Measurements from ENCODE around the gene ENOX1. TPM values are rescaled to one million over a fixed set of nuclear protein-coding genes. Genes with fewer than 3 reads are reported as not detected.

The ENOX1 gene
- total RNA-seq, 1 experiment from 2014 or later: 0.95 TPM

DNA sequence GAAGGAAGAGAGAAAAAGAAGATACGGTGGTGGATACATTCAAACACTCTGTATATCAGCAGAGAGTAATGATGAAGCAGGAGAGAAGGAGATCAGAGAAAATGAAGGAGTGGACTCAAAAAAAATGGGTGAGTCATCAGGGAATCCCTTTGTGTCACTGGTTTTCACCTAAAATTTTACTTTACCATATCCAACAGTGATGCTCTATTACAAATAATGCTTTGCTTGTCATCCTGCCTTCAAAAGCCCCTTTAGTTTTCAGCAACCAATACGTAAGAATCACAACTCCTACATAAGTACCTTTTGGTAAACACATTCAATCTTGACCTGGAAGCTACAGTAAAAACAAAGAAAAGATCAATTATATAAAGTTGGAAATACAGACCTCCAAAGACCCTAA lies 88.8 kb downstream of the ENOX1 start:
- Histone ChIP-seq H2AFZ (ENCODE audit: low read length) (no peak overlapping the region), H3K79me2 (ENCODE audit: low read length) (no peaks in the 10 kb centered on the region), H3K4me3 (ENCODE audit: low read length) (no peak overlapping the region), H4K20me1 (ENCODE audit: low read length) (no peaks in the 10 kb centered on the region), H3K9me3 (ENCODE audit: low read length) (no peaks in the 10 kb centered on the region), H3F3A (ENCODE audit: low read length, unreplicated experiment) (no peaks in the 10 kb centered on the region), H3K27ac (ENCODE audit: low read length) (no peak overlapping the region), H3K9ac (ENCODE audit: low read length) (no peak overlapping the region), H3K9me2 (replicated peaks; ENCODE audit: low read length) (no peaks in the 10 kb centered on the region), H3K27me3 (ENCODE audit: low read length) (no peaks in the 10 kb centered on the region), H3K4me2 (ENCODE audit: low read length) (no peak overlapping the region), H3K4me1 (ENCODE audit: insufficient read depth, low read length) (no peaks in the 10 kb centered on the region), H3K36me3 (ENCODE audit: low read depth, low read length) (no peaks in the 10 kb centered on the region)
- intact Hi-C loops (cut with micrococcal nuclease): no loop called here
- DNase-seq: no peak
- no peak for TF ChIP-seq EZH2 (IDR thresholded peaks at IDR 0.05; ENCODE audit: low read length, unreplicated experiment)
- TF ChIP-seq EZH2phosphoT487 (IDR thresholded peaks at IDR 0.05; ENCODE audit: borderline replicate concordance, low read length): no peak
- TF ChIP-seq, protein P1, sequence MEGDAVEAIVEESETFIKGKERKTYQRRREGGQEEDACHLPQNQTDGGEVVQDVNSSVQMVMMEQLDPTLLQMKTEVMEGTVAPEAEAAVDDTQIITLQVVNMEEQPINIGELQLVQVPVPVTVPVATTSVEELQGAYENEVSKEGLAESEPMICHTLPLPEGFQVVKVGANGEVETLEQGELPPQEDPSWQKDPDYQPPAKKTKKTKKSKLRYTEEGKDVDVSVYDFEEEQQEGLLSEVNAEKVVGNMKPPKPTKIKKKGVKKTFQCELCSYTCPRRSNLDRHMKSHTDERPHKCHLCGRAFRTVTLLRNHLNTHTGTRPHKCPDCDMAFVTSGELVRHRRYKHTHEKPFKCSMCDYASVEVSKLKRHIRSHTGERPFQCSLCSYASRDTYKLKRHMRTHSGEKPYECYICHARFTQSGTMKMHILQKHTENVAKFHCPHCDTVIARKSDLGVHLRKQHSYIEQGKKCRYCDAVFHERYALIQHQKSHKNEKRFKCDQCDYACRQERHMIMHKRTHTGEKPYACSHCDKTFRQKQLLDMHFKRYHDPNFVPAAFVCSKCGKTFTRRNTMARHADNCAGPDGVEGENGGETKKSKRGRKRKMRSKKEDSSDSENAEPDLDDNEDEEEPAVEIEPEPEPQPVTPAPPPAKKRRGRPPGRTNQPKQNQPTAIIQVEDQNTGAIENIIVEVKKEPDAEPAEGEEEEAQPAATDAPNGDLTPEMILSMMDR (conservative IDR thresholded peaks at IDR 0.05; ENCODE audit: low read depth, low read length): no peak
- ChIA-PET POLR2A (ENCODE audit: unreplicated experiment) (no interaction called here), CTCF (no interaction called here)
- ATAC-seq: no peak
- no TSS peak for BruUV-seq (replicated peaks)

DNA sequence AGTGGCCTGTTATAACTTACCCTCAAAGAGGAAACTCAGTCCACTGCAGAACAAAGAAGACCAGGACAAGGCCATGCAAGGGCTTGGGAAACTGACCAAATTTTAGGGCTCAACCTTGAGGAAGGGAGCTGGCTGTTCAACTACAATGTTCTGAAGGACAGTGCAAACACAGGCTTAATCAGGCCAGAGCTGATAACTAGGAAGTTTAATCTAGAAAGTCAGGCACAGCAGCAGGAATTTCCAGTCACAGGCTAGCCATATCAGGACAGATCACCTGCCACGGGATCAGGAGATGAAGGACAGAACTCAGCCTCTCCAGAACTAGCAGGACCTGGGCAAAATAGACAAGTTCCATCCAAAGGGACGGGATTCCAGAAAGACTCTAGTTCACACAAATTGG lies 89.4 kb downstream of the ENOX1 start:
- no peak overlapping the region for H3K9ac ChIP-seq (ENCODE audit: low read length)
- ATAC-seq: no peak

DNA sequence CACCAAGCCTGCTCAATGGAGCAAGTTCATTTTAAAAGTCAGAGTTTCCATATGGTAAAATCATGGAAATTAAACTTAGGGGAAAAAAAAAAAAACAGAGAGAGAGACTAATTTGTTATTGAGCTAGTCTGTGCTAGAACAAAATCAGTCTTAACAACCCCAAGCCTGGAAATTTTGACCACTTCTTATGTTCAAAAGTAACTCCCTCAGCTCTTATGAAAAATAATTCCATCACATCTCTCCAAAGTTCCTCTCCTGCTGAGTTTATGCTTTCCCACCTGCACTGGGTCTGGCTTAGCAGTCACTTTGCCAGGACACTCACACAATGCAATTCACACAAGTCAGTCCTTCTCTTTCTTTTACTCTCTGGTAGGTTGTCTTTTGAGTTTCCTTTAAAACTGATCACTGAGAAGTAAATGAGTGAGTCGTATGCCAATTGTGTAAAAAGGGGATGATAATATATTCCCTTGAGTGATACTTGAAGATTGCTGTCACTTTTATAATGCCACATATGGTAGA lies 92.6 kb downstream of the ENOX1 start:
- Histone ChIP-seq H3K9me3 (ENCODE audit: low read length) (no peaks in the 10 kb centered on the region), H4K20me1 (ENCODE audit: low read length) (no peaks in the 10 kb centered on the region), H3K36me3 (ENCODE audit: low read depth, low read length) (no peaks in the 10 kb centered on the region), H3K9me2 (replicated peaks; ENCODE audit: low read length) (no peaks in the 10 kb centered on the region), H3K4me3 (ENCODE audit: low read length) (no peak overlapping the region), H3K27me3 (ENCODE audit: low read length) (no peaks in the 10 kb centered on the region), H3K79me2 (ENCODE audit: low read length) (no peaks in the 10 kb centered on the region), H3K9ac (ENCODE audit: low read length) (no peak overlapping the region), H3K4me2 (ENCODE audit: low read length) (no peak overlapping the region), H3K27ac (ENCODE audit: low read length) (no peak overlapping the region), H3F3A (ENCODE audit: low read length, unreplicated experiment) (no peaks in the 10 kb centered on the region), H2AFZ (ENCODE audit: low read length) (no peak overlapping the region), H3K4me1 (ENCODE audit: insufficient read depth, low read length) (no peaks in the 10 kb centered on the region)
- ATAC-seq (no peak), DNase-seq (no peak)
- ChIA-PET POLR2A (ENCODE audit: unreplicated experiment) (interaction anchor here (0.6 kb wide), 1 partner anchor 187 kb away, joined by 11 read pairs; no protein-coding TSS in a partner anchor), CTCF (interaction anchor here (0.7 kb wide), 1 partner anchor 15 kb away, joined by 8 read pairs; no protein-coding TSS in a partner anchor)
- TF ChIP-seq EZH2 (IDR thresholded peaks at IDR 0.05; ENCODE audit: low read length, unreplicated experiment): no peak
- no peak for TF ChIP-seq EZH2phosphoT487 (IDR thresholded peaks at IDR 0.05; ENCODE audit: borderline replicate concordance, low read length)
- TF ChIP-seq, protein P1 (conservative IDR thresholded peaks at IDR 0.05; ENCODE audit: low read depth, low read length): no peak
- no TSS peak for BruUV-seq (replicated peaks)
- intact Hi-C loops (cut with micrococcal nuclease): no loop called here

More for the DNA sequence above, 89.4 kb downstream of the ENOX1 start:
- H3K4me3 ChIP-seq (ENCODE audit: low read length): no peak overlapping the region
- no peaks in the 10 kb centered on the region for H3K27me3 ChIP-seq (ENCODE audit: low read length)
- no peak overlapping the region for H3K4me2 ChIP-seq (ENCODE audit: low read length)
- H3K36me3 ChIP-seq (ENCODE audit: low read depth, low read length): no peaks in the 10 kb centered on the region
- no peaks in the 10 kb centered on the region for H3K79me2 ChIP-seq (ENCODE audit: low read length)
- TF ChIP-seq EZH2 (IDR thresholded peaks at IDR 0.05; ENCODE audit: low read length, unreplicated experiment) (no peak), EZH2phosphoT487 (IDR thresholded peaks at IDR 0.05; ENCODE audit: borderline replicate concordance, low read length) (no peak)
- TF ChIP-seq, protein P1 (conservative IDR thresholded peaks at IDR 0.05; ENCODE audit: low read depth, low read length): no peak
- no peaks in the 10 kb centered on the region for H4K20me1 ChIP-seq (ENCODE audit: low read length)
- H2AFZ ChIP-seq (ENCODE audit: low read length): no peak overlapping the region
- POLR2A ChIA-PET (ENCODE audit: unreplicated experiment): no interaction called here
- H3K27ac ChIP-seq (ENCODE audit: low read length): no peak overlapping the region
- no peaks in the 10 kb centered on the region for H3K4me1 ChIP-seq (ENCODE audit: insufficient read depth, low read length)
- no TSS peak for BruUV-seq (replicated peaks)
- intact Hi-C loops (cut with micrococcal nuclease): no loop called here
- H3K9me2 ChIP-seq (replicated peaks; ENCODE audit: low read length): no peaks in the 10 kb centered on the region
- H3K9me3 ChIP-seq (ENCODE audit: low read length): no peaks in the 10 kb centered on the region
- CTCF ChIA-PET: no interaction called here
- no peak for DNase-seq
- H3F3A ChIP-seq (ENCODE audit: low read length, unreplicated experiment): no peaks in the 10 kb centered on the region
